ENCODE measurements around the gene PSME3IP1.

DNA sequence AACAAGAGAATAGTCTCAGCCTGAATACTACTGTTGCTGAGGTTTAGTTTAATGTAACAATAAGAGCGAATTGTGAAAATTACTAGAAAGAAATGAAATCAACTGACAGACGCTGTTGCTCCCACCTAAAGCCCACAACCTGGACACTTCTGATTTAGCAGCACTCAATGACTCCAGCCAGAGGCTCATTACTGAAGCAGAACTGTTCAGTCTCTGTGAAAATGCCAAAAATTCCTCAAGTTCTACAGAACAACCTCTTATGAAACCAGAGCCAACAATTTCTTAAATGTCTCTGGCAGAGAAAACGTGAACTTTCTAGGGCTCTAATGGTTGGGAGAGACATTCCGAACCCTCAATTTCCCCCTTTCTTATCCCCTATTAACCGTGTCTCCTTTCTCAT, 9.9 kb downstream of the PSME3IP1 start:
- TF ChIP-seq, protein P1, sequence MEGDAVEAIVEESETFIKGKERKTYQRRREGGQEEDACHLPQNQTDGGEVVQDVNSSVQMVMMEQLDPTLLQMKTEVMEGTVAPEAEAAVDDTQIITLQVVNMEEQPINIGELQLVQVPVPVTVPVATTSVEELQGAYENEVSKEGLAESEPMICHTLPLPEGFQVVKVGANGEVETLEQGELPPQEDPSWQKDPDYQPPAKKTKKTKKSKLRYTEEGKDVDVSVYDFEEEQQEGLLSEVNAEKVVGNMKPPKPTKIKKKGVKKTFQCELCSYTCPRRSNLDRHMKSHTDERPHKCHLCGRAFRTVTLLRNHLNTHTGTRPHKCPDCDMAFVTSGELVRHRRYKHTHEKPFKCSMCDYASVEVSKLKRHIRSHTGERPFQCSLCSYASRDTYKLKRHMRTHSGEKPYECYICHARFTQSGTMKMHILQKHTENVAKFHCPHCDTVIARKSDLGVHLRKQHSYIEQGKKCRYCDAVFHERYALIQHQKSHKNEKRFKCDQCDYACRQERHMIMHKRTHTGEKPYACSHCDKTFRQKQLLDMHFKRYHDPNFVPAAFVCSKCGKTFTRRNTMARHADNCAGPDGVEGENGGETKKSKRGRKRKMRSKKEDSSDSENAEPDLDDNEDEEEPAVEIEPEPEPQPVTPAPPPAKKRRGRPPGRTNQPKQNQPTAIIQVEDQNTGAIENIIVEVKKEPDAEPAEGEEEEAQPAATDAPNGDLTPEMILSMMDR (IDR thresholded peaks at IDR 0.05), result no peak
- no peak for TF ChIP-seq ZFX (IDR thresholded peaks at IDR 0.05; ENCODE audit: borderline replicate concordance)
